Duodenal mucosa (tissue), 2 donors: ENCODE data around the gene IGFALS.

Source experiments
- H3K27ac ChIP-seq: one replicate; pipeline ENCODE4 v1.7.0; 2013; ENCODE audit warnings: low read depth, low read length
- H3K27me3 ChIP-seq, 2 donors: one replicate each; pipeline ENCODE4 v1.7.0; 2013; ENCODE audit warnings: low read length in 2 of 2, control low read depth in 1 of 2; ENCODE audit not compliant: insufficient read depth in 2 of 2, control insufficient read depth in 1 of 2
- H3K36me3 ChIP-seq, 2 donors: one replicate each; pipeline ENCODE4 v1.7.0; 2013; ENCODE audit warnings: low read length in 2 of 2, control low read depth in 1 of 2; ENCODE audit not compliant: insufficient read depth in 2 of 2, control insufficient read depth in 1 of 2
- H3K4me1 ChIP-seq, 2 donors: one replicate each; pipeline ENCODE4 v1.7.0; 2013; ENCODE audit warnings: low read length in 2 of 2, control low read depth in 1 of 2; ENCODE audit not compliant: insufficient read depth in 2 of 2, control insufficient read depth in 1 of 2
- H3K4me3 ChIP-seq, 2 donors: one replicate each; pipeline ENCODE4 v1.7.0; 2013; ENCODE audit warnings: low read length in 2 of 2, low read depth in 1 of 2
- H3K9ac ChIP-seq, 2 donors: one replicate each; pipeline ENCODE4 v1.7.0; 2013; ENCODE audit warnings: low read length in 2 of 2, low read depth in 1 of 2
- H3K9me3 ChIP-seq, 2 donors: one replicate each; pipeline ENCODE4 v1.7.0; 2013; ENCODE audit warnings: low read length in 2 of 2, control low read depth in 1 of 2; ENCODE audit not compliant: control insufficient read depth in 1 of 2

IGFALS gene

GRCh38 chr16:1793578-1794220 is at the start of gene IGFALS:
Gene IGFALS, minus strand, starts transcription at chr16:1793705. Its CDS starts 53 bp downstream, at chr16:1793652.
- Histone ChIP-seq H3K4me3 (no peak within 1 kb of the TSS), H3K27me3 (no peaks in the 10 kb centered on the region), H3K36me3 (peaks cover 0 to 8% of the 10 kb centered on the region in 2 donors), H3K4me1 (no peaks in the 10 kb centered on the region), H3K9ac (no peak within 1 kb of the TSS), H3K27ac (no peak within 1 kb of the TSS), H3K9me3 (no peaks in the 10 kb centered on the region)

GRCh38 chr16:1839554-1839953 is 46.0 kb upstream of the IGFALS start:
- no peaks in the 10 kb centered on the region for H3K9me3 ChIP-seq
- no peaks in the 10 kb centered on the region for H3K4me1 ChIP-seq
- no peaks in the 10 kb centered on the region for H3K36me3 ChIP-seq
- H3K4me3 ChIP-seq, result no peak overlapping the region
- H3K27ac ChIP-seq, result no peak overlapping the region
- H3K27me3 ChIP-seq, result no peaks in the 10 kb centered on the region
- H3K9ac ChIP-seq, result no peak overlapping the region

- no peaks in the 10 kb centered on the region for H3K36me3 ChIP-seq
- no peaks in the 10 kb centered on the region for H3K9me3 ChIP-seq
- H3K4me3 ChIP-seq, result no peak overlapping the region
- H3K27me3 ChIP-seq, result no peaks in the 10 kb centered on the region
- H3K4me1 ChIP-seq, result peaks cover 19 to 20% of the 10 kb centered on the region in 2 donors
- H3K9ac ChIP-seq, result no peak overlapping the region
- H3K27ac ChIP-seq, result no peak overlapping the region
These were observed 40.6 kb upstream of the IGFALS start for GRCh38 chr16:1834096-1834495.

DNA sequence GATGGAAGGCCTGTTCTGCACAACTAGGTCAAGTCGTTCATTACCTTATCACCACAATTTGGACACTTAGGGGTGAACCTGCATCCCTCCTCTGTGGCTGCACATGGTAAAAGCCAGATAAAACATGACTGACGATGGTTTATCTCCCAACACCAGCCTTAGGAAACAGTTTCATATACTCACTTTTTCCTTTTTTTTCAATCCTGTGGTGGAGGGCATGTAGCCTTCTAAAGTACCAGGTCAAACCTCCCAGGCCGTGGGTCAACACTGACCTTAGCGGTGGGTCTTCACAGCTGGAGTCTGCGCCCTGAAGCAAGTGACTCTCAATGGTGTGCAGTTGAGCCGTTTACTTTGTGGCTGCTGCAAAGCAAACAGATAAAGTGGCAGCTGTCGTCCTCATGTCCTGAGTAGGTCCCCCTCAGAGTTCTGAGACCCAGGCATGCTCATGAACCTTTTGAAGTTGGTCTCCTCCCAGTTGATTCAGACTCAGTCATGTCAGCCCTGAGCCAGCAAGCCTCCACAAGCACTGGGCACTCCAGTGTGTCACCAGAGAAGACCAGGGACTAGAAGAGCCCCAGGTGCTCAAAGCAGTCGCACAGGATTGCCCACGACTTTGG is 39.4 kb upstream of the IGFALS start:
- Histone ChIP-seq H3K36me3 (no peaks in the 10 kb centered on the region), H3K4me1 (peaks cover 24 to 28% of the 10 kb centered on the region in 2 donors), H3K9me3 (no peaks in the 10 kb centered on the region), H3K27ac (no peak overlapping the region), H3K9ac (no peak overlapping the region), H3K4me3 (no peak overlapping the region), H3K27me3 (no peaks in the 10 kb centered on the region)

DNA sequence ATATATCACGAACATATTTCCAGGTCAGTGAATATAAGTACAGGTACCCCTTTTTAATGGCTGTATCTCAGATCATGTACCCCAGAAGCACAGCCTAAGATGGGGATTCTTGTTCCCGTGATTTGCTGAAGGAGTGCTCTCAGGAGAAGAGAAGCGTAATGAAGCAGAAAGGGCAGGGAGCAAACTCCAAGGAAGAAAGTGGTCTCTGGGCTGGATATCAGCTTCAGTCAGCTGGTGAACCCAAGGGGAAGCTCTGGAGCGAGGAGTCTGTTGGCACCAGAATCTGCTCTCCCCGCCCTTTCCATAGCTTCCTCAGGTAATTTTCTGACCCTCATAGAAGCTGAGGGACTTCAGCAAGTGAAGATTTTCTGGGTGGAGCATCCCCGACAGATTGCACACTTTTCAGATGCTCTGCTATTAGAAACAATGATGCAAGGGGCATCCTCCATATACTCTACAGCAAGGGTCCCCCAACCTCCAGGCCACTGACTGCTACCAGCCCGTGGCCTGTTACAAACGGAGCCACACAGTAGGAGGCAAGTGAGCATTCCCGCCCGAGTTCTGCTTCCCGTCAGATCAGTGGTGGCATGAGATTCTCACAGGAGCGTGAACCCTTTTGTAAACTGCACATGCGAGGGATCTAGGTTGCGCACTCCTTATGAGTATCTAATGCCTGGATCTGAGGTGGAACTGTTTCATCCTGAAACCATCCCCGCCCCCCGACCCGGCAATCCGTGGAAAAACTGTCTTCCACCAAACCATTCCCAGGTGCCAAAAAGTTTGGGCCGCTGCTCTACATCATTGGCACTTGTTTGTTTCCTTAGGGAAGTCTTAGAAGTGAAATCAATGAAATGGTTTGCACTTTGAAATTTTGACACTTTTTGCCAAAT is 37.9 kb upstream of the IGFALS start:
- Histone ChIP-seq H3K27me3 (no peaks in the 10 kb centered on the region), H3K36me3 (no peaks in the 10 kb centered on the region), H3K9ac (peak overlapping the region in 1 of 2 donors; percentile 56), H3K4me1 (peaks cover 32 to 33% of the 10 kb centered on the region in 2 donors), H3K27ac (peak overlapping the region; percentile 68), H3K4me3 (peak overlapping the region; percentile 37 to 83), H3K9me3 (no peaks in the 10 kb centered on the region)

DNA sequence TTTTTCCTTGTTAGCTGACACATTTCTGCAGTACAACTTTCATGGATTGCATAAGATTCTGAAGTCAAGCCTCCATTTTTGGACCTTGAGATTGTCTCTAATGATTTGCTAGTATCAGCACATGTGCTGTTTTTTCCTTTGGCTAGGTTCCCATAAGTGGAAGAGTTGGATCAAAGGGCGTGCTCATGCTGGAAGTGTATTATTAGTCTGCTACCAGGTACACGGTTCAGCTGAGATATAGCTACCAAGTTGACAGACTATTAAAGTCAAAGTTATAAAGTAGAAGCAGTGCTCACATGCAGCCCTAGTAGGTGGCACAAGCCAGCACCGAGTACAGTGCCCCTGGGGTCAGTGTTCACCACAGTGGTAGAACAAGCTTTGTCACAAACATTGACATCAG is 36.7 kb upstream of the IGFALS start:
- peak overlapping the region; percentile 45 to 83 for H3K4me3 ChIP-seq

GRCh38 chr16:1828645-1829410 is 35.3 kb upstream of the IGFALS start:
- Histone ChIP-seq H3K9ac (peak overlapping the region; percentile 60 to 66), H3K27me3 (no peaks in the 10 kb centered on the region), H3K9me3 (no peaks in the 10 kb centered on the region), H3K4me1 (peaks cover 40 to 52% of the 10 kb centered on the region in 2 donors), H3K4me3 (peak overlapping the region; percentile 83 to 100), H3K27ac (peak overlapping the region; percentile 60), H3K36me3 (no peaks in the 10 kb centered on the region)

More for the DNA sequence above, 36.7 kb upstream of the IGFALS start:
- H3K27ac ChIP-seq, result peak overlapping the region; percentile 68
- H3K36me3 ChIP-seq, result no peaks in the 10 kb centered on the region
- H3K27me3 ChIP-seq, result no peaks in the 10 kb centered on the region
- H3K9ac ChIP-seq, result peak overlapping the region; percentile 18 to 66
- peaks cover 38 to 41% of the 10 kb centered on the region in 2 donors for H3K4me1 ChIP-seq
- H3K9me3 ChIP-seq, result no peaks in the 10 kb centered on the region

GRCh38 chr16:1826691-1827573 is 33.4 kb upstream of the IGFALS start, which contains the start of the genes FAHD1 and HAGH:
Gene FAHD1, plus strand, starts transcription at chr16:1827206. Its CDS starts 33 bp downstream, at chr16:1827239.
Gene HAGH, minus strand, starts transcription at chr16:1826825. Its CDS starts 38 bp downstream, at chr16:1826787.
- Histone ChIP-seq H3K27ac (peak within 1 kb of the TSS; percentile 82), H3K9me3 (no peaks in the 10 kb centered on the region), H3K36me3 (peaks cover 5 to 9% of the 10 kb centered on the region in 2 donors), H3K4me1 (peaks cover 40 to 55% of the 10 kb centered on the region in 2 donors), H3K27me3 (no peaks in the 10 kb centered on the region), H3K4me3 (peak within 1 kb of the TSS; percentile 99 to 100), H3K9ac (peak within 1 kb of the TSS; percentile 85 to 99)
